ENCODE measurements around the gene SON.

DNA sequence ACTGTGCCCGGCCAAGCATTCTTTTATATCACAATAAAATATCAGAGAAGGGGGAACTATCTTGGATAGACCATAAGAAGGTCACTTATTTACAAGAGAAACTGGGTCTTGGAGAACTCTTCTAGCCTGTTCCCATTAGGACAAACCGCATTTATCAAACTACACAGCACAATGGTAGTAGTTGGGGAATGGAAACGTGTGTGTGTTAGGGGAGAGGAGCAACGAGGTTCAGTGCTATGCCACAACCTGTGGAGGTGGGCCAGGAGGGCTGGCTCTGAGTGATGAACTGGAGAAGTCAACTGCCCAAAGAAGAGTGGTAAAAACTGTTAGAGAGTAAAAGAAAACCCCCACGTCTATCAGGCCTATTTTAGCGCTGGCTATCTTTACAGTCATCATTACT, 44.1 kb downstream of the SON start:
- TF ChIP-seq, protein P1, sequence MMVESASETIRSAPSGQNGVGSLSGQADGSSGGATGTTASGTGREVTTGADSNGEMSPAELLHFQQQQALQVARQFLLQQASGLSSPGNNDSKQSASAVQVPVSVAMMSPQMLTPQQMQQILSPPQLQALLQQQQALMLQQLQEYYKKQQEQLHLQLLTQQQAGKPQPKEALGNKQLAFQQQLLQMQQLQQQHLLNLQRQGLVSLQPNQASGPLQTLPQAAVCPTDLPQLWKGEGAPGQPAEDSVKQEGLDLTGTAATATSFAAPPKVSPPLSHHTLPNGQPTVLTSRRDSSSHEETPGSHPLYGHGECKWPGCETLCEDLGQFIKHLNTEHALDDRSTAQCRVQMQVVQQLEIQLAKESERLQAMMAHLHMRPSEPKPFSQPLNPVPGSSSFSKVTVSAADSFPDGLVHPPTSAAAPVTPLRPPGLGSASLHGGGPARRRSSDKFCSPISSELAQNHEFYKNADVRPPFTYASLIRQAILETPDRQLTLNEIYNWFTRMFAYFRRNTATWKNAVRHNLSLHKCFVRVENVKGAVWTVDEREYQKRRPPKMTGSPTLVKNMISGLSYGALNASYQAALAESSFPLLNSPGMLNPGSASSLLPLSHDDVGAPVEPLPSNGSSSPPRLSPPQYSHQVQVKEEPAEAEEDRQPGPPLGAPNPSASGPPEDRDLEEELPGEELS (CRISPR knock-in tag; IDR thresholded peaks at IDR 0.05) = no peak
- TF ChIP-seq, protein P2, sequence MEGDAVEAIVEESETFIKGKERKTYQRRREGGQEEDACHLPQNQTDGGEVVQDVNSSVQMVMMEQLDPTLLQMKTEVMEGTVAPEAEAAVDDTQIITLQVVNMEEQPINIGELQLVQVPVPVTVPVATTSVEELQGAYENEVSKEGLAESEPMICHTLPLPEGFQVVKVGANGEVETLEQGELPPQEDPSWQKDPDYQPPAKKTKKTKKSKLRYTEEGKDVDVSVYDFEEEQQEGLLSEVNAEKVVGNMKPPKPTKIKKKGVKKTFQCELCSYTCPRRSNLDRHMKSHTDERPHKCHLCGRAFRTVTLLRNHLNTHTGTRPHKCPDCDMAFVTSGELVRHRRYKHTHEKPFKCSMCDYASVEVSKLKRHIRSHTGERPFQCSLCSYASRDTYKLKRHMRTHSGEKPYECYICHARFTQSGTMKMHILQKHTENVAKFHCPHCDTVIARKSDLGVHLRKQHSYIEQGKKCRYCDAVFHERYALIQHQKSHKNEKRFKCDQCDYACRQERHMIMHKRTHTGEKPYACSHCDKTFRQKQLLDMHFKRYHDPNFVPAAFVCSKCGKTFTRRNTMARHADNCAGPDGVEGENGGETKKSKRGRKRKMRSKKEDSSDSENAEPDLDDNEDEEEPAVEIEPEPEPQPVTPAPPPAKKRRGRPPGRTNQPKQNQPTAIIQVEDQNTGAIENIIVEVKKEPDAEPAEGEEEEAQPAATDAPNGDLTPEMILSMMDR (CRISPR knock-in tag; IDR thresholded peaks at IDR 0.05) = no peak
- TF ChIP-seq NCOA1 (CRISPR knock-in tag; IDR thresholded peaks at IDR 0.05) (no peak), ZNF331 (CRISPR knock-in tag; IDR thresholded peaks at IDR 0.05) (no peak), CHD4 (IDR thresholded peaks at IDR 0.05; ENCODE audit: borderline replicate concordance, low read length) (no peak), BHLHE40 (IDR thresholded peaks at IDR 0.05; ENCODE audit: low read length) (no peak)
- TF ChIP-seq, protein P3, sequence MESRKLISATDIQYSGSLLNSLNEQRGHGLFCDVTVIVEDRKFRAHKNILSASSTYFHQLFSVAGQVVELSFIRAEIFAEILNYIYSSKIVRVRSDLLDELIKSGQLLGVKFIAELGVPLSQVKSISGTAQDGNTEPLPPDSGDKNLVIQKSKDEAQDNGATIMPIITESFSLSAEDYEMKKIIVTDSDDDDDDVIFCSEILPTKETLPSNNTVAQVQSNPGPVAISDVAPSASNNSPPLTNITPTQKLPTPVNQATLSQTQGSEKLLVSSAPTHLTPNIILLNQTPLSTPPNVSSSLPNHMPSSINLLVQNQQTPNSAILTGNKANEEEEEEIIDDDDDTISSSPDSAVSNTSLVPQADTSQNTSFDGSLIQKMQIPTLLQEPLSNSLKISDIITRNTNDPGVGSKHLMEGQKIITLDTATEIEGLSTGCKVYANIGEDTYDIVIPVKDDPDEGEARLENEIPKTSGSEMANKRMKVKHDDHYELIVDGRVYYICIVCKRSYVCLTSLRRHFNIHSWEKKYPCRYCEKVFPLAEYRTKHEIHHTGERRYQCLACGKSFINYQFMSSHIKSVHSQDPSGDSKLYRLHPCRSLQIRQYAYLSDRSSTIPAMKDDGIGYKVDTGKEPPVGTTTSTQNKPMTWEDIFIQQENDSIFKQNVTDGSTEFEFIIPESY (CRISPR knock-in tag; IDR thresholded peaks at IDR 0.05) = no peak

Data from HepG2 (cell line).